CD4-positive, alpha-beta T cell (primary cell): ENCODE measurements around the gene FBXL15. TPM values are rescaled to one million over a fixed set of nuclear protein-coding genes. Genes with fewer than 3 reads are reported as not detected.

ENCODE experiments used
- ATAC-seq: fragments of 200-7000 bp; cut with Tn5 transposase; one replicate; pipeline ENCODE4 v1.10.0; 2022; ENCODE audit warnings: mild to moderate bottlenecking; ENCODE audit not compliant: poor library complexity
- CTCF ChIA-PET: fragments of 350-600 bp; sonication (Branson Sonifier 250); formaldehyde crosslinking; loops from one replicate; lab custom pipeline; 2021; ENCODE audit warnings: antibody characterized with exemption, inconsistent platforms; lab: Charles Lee
- POLR2A ChIA-PET: fragments of 350-600 bp; sonication (Branson Sonifier 250); formaldehyde crosslinking; loops from one replicate; lab custom pipeline; 2021; ENCODE audit warnings: antibody characterized with exemption, inconsistent platforms; lab: Charles Lee
- DNase-seq, 14 experiments: peaks; one replicate each; pipeline ENCODE4 v3.0.0-alpha.2; 2013 to 2020; ENCODE audit warnings: mixed read lengths in 2 of 14
- H3K27ac ChIP-seq, 2 donors: one replicate each; pipeline versions ENCODE4 v1.5.1 to v1.7.0; 2013; ENCODE audit warnings: low read length in 2 of 2, low read depth in 1 of 2, mild to moderate bottlenecking in 1 of 2
- H3K27me3 ChIP-seq, 2 experiments: 1 replicate in 1 of 2; 2 replicates in 1 of 2; pipeline versions ENCODE4 v1.6.1 to v1.7.0; 2013; ENCODE audit warnings: low read length in 2 of 2, control low read depth in 1 of 2, mild to moderate bottlenecking in 1 of 2, moderate library complexity in 1 of 2; ENCODE audit not compliant: insufficient read depth in 2 of 2, control insufficient read depth in 1 of 2
- H3K36me3 ChIP-seq: one replicate; pipeline ENCODE4 v1.6.1; 2013; ENCODE audit warnings: low read length, control low read depth; ENCODE audit not compliant: insufficient read depth
- H3K4me1 ChIP-seq: one replicate; pipeline ENCODE4 v1.6.1; 2013; ENCODE audit warnings: low read length, control low read depth; ENCODE audit not compliant: insufficient read depth
- H3K4me3 ChIP-seq: one replicate; pipeline ENCODE4 v1.5.1; 2013; ENCODE audit warnings: mild to moderate bottlenecking, low read length, moderate library complexity
- H3K9me3 ChIP-seq, 2 experiments: 1 replicate in 1 of 2; 2 replicates in 1 of 2; pipeline versions ENCODE4 v1.6.1 to v1.7.0; 2013; ENCODE audit warnings: low read length in 2 of 2, mild to moderate bottlenecking in 2 of 2, control low read depth in 1 of 2, moderate library complexity in 1 of 2; ENCODE audit not compliant: control insufficient read depth in 1 of 2, insufficient read depth in 1 of 2
- H3K27ac Mint-ChIP-seq: one replicate; pipeline ENCODE4 v1.8.0; 2020; ENCODE audit warnings: mixed read lengths
- H3K27me3 Mint-ChIP-seq: one replicate; pipeline ENCODE4 v1.8.0; 2021; ENCODE audit warnings: mixed read lengths
- H3K36me3 Mint-ChIP-seq: one replicate; pipeline ENCODE4 v1.8.0; 2021; ENCODE audit warnings: low read depth, mixed read lengths
- H3K4me1 Mint-ChIP-seq: one replicate; pipeline ENCODE4 v1.8.0; 2021; ENCODE audit warnings: low read depth, mixed read lengths
- H3K4me3 Mint-ChIP-seq: one replicate; pipeline ENCODE4 v1.8.0; 2020; ENCODE audit warnings: mild to moderate bottlenecking, mixed read lengths
- H3K9me3 Mint-ChIP-seq: one replicate; pipeline ENCODE4 v1.8.0; 2020; ENCODE audit warnings: mixed read lengths
- intact Hi-C, 2 experiments: fragments of 100-400 bp; cut with DNase I in 1 of 2; cut with micrococcal nuclease in 1 of 2; formaldehyde crosslinking; loops; one replicate each; pipeline versions ENCODE4 v1.15.1 to v1.9.0; 2023 to 2025; cut with DNase I, micrococcal nuclease
- total RNA-seq, 174 experiments: library from RNA in 2 of 174; stranded (reverse) in 2 of 174; gene quantifications; one replicate each; pipeline ENCODE4 v1.2.3 and lab custom pipeline; 2021 to 2026
- TF ChIP-seq, protein P1 (sequence below): fragments of 200-600 bp; IDR thresholded peaks from one replicate; pipeline ENCODE4 v1.8.0; 2022; ENCODE audit warnings: antibody characterized with exemption, mild to moderate bottlenecking

FBXL15 gene
- total RNA-seq, 2 experiments from 2014 or later = 10.2 to 10.4 TPM

DNA sequence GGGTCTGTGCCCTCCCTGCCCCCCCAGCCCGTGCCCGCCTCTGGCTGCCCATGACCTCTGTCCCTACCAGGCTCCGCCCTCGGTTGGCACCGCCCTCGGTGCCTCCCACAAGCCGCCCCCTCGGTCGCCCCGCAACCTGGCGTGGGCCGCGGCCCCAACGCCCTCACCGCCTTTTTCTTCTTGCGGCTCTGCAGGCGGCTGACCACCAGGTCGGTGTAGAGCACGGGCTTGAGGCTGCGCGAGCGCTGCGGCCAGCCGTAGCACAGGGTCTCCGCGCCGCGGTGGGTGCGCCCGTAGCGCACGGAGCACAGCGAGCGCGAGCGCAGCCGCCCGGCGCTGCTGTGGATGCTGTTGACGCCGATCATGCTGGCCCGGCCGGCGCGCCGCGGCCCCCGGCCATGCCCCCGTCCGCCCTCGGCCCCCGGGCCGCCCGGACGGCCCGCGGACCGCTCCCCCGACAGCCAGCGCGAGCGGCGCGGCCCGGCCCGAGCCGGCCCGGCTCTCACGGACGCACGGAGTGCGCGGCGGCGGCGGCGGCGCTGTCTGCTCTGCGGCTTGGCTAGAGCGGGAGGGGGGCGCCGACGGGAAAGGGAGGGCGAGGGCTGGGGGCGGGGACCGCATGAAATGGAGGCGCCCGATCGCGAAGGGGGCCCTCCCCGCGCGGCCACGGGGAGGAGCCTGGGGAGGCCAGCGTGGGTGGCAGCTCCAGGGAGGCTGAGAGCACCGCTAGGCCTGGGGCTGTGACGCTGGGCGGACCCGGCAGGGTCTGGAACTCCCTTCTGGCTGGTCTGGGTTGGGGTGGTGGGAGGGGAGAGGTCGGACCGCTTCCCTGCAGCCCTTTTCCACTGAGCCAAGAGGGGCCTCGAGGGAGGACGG, 11.7 kb upstream of the FBXL15 start:
- Histone ChIP-seq H3K27ac (peak overlapping the region in 1 of 2 donors; percentile 0), H3K4me1 (peaks cover 53% of the 10 kb centered on the region), H3K27me3 (peaks cover 8 to 18% of the 10 kb centered on the region in 2 experiments), H3K36me3 (no peaks in the 10 kb centered on the region), H3K9me3 (peaks cover 0 to 15% of the 10 kb centered on the region in 2 experiments), H3K4me3 (peak overlapping the region; percentile 54)
- CTCF ChIA-PET = interaction anchor here (1.1 to 2.7 kb wide), 4 partner anchors 9 to 177 kb away, joined by 3 to 13 read pairs (median 6); no protein-coding TSS in a partner anchor
- TF ChIP-seq, protein P1, sequence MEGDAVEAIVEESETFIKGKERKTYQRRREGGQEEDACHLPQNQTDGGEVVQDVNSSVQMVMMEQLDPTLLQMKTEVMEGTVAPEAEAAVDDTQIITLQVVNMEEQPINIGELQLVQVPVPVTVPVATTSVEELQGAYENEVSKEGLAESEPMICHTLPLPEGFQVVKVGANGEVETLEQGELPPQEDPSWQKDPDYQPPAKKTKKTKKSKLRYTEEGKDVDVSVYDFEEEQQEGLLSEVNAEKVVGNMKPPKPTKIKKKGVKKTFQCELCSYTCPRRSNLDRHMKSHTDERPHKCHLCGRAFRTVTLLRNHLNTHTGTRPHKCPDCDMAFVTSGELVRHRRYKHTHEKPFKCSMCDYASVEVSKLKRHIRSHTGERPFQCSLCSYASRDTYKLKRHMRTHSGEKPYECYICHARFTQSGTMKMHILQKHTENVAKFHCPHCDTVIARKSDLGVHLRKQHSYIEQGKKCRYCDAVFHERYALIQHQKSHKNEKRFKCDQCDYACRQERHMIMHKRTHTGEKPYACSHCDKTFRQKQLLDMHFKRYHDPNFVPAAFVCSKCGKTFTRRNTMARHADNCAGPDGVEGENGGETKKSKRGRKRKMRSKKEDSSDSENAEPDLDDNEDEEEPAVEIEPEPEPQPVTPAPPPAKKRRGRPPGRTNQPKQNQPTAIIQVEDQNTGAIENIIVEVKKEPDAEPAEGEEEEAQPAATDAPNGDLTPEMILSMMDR = no peak
- ATAC-seq (peak; percentile 69), DNase-seq (peak; percentile 57 to 89 (median 74))
- Mint-ChIP-seq H3K4me3 (peak overlapping the region; percentile 87), H3K36me3 (peaks cover 28% of the 10 kb centered on the region), H3K4me1 (peaks cover 56% of the 10 kb centered on the region), H3K9me3 (no peaks in the 10 kb centered on the region), H3K27me3 (peaks cover 37% of the 10 kb centered on the region), H3K27ac (peak overlapping the region; percentile 85)
- POLR2A ChIA-PET = interaction anchor here (0.5 to 3.0 kb wide), 8 partner anchors 10 to 236 kb away, joined by 3 to 48 read pairs (median 7); partner anchors contain the start of genes CUEDC2, FBXL15 and NFKB2
- intact Hi-C loops = no loop called here

DNA sequence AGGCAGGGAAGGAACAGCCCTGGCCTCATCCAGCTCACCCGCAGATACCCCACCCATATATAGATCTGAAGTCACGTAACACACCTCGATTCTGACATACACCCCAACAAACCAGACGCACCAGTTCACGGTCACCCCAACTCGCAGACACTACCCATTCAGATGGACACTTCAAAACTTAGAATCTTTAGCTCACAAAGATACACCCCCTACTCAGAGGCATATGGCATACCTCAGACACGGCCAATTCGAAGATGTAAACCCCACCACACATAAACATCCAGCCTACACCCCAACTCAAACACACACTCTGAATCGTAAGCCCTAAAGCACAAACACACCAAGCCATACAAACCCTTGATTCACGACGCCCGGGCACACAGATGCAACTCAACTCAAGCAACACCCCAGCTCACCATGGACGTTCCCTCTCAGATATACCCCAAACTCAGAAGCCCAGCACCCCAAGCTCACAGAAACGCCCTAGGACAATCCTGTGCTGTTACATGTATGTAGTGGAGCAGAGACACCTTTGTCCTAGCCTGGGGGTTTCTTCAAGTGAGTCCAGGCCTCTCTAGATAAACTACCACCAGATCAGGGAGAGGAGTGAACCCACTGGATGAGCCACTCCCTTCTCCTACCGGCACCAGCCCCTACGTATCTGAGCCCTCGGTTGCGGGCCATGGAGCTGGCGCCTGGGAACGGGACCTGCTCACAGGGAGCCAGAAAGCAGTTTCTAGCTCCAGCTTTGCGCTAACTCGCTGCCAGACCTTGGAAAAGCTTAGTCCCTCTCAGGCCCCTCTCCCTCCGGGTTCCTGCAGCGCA, 10.8 kb upstream of the FBXL15 start:
- TF ChIP-seq, protein P1 = no peak
- H3K36me3 Mint-ChIP-seq = peaks cover 22% of the 10 kb centered on the region
- H3K36me3 ChIP-seq = no peaks in the 10 kb centered on the region
- H3K4me1 ChIP-seq = peaks cover 53% of the 10 kb centered on the region
- peaks cover 0 to 15% of the 10 kb centered on the region in 2 experiments for H3K9me3 ChIP-seq
- H3K27me3 ChIP-seq = peaks cover 8 to 18% of the 10 kb centered on the region in 2 experiments
- H3K27me3 Mint-ChIP-seq = peaks cover 44% of the 10 kb centered on the region
- peak overlapping the region; percentile 54 for H3K4me3 ChIP-seq
- peaks cover 56% of the 10 kb centered on the region for H3K4me1 Mint-ChIP-seq
- H3K27ac ChIP-seq = peak overlapping the region in 1 of 2 donors; percentile 17
- ATAC-seq = no peak
- peak overlapping the region; percentile 72 for H3K27ac Mint-ChIP-seq
- intact Hi-C loops = loop anchor here in 1 of 2 experiments (1.0 kb wide), 1 partner anchor 11 kb away; no protein-coding TSS in a partner anchor
- peak overlapping the region; percentile 87 for H3K4me3 Mint-ChIP-seq
- ChIA-PET CTCF (interaction anchor here (1.1 to 2.7 kb wide), 4 partner anchors 10 to 178 kb away, joined by 3 to 13 read pairs (median 6); no protein-coding TSS in a partner anchor), POLR2A (interaction anchor here (0.5 to 3.0 kb wide), 8 partner anchors 10 to 235 kb away, joined by 3 to 48 read pairs (median 8); partner anchors contain the start of genes CUEDC2, FBXL15 and NFKB2)
- H3K9me3 Mint-ChIP-seq = no peaks in the 10 kb centered on the region
- peak in 2 of 14 experiments; percentile 29 to 42 for DNase-seq
